GM21825 (cell line): Measurements from ENCODE around the gene SERPINB8.

Experiments used
- ATAC-seq: cut with Tn5 transposase; IDR thresholded peaks from one replicate; pipeline ENCODE4 v1.9.1; 2021; ENCODE audit warnings: mild to moderate bottlenecking, moderate library complexity; ENCODE audit not compliant: unreplicated experiment

Gene SERPINB8

DNA sequence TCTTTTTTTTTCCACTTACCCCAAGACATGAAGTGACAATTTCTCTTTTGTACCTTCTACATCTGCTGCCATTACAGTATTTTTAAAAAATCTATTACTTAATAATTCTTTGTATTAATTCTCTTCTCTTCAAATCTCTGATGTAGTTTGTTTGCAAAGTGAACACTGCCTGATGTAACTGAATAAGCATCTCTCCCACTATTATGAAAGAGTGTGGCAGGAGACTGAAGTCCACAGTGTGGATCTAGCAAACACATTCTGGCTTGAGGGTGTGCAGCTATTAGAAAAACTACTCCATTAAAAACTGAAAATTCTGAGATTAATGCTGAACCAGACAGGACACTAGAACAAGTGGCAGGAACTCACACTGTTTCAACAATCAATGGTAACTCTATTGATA is 5.0 kb upstream of the SERPINB8 start:
- ATAC-seq = no peak

DNA sequence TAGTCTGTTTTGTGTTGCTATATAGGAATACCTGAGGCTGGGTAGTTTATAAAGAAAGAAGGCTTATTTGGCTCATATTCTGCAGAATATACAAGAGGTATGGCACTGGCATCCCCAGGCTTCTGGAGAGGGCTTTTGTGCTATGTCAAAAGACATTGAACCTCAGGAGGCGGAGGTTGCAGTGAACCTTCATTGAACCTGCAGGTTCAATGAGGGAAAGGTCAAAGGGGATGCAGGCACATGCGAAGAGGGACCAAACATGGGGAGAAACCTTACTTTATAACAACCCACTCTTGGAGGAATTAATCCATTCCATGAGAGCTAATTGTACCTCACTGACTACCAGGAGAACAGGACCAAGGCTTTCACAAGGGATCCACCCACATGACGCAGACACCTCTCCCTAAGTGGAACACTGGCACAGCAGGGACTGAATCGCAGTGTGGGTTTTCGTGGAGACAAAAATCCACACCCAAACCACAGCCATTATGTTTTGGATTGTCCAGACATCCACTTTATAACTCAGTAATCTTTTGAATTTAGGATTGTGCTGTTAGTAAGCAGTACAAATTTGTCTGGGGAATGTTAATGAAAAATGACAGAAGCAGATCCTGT is 4.1 kb upstream of the SERPINB8 start:
- ATAC-seq = no peak

DNA sequence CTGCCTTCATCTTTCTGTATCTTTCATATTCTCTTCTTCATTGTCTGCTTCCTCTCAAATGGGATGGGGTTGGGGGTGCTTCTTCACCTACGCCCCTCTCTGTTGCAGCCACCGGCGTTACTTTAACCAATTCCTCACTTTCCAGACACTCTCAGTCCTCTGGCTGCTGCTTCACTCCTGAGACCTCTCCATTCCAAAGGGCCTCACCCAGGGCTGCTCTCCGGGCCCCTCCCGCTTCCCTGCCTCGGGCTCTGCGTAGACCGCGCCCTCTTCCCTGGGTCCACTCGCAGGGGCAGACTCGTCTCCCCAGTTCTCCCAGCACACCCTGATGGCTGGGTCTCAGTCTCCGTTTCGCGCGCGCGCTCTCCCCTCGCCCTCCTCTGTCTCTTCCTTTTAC is 926 bp downstream of the SERPINB8 start:
- peak; percentile 2 for ATAC-seq

DNA sequence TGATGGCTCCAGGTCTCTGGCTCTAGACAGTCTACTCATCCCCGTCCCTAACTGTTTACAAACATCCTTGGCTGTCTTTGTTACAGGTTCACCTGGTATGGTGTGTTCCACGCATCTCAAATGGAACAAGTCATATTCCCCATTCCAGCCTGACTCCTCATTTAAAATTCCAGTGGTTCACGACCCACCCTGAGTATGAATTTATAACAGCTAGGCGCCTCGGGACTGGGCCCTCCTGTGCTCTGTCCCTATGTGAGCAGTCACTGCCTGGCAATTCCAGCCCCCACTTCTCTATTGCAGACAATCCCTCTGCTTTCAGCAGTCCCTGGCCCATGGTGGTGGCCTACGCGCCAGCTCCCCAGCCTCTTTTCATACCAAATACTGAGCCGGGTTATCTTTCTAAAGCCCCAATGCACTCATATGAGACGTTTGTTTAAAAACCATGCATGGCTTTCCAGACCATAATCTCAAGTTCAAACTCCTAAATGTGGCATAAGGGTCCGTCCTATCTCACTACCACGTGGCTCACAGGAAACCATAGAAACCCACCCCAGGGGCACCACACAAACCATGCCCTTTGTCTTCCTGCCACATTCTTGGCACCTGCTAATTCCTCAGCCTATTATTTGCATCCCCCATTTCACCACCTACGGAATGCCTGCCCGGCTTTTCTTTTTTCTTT is 1.6 kb downstream of the SERPINB8 start:
- ATAC-seq = no peak

DNA sequence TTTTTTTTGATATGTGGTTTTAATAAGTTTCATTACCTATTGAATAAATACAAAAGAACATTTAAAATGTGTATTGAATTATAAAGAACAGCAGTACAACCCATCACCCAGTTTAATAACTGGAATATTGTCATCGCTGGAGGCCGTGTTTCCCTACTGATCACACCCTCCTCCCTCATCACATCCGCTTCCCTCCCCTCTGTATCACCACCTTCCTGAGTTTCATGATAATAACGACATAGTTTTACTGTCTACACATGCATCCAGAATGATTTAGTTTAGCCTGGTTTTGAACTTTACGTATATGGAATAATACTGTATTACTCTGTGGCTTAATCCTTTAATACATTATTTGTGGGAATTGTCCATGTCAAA is 2.1 kb downstream of the SERPINB8 start:
- ATAC-seq = no peak

DNA sequence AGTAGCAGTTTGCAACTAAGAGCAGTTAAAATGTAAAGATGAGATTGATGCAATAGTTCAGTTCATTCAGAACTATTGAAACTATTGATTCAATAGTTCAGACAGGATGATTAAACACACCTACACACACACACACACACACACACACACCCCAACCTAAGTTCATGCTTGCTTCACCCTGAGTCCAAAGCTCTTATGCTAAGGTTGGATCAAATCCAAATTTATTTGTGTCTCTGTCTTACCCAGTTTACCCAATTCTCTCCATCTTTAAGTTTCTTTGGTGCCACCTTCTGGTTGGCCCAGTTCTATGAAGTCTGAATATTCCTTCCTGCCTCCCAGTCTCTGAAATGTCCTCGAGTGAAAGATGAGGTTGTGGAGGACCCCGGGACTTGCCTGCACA is 5.1 kb downstream of the SERPINB8 start:
- peak; percentile 18 for ATAC-seq

DNA sequence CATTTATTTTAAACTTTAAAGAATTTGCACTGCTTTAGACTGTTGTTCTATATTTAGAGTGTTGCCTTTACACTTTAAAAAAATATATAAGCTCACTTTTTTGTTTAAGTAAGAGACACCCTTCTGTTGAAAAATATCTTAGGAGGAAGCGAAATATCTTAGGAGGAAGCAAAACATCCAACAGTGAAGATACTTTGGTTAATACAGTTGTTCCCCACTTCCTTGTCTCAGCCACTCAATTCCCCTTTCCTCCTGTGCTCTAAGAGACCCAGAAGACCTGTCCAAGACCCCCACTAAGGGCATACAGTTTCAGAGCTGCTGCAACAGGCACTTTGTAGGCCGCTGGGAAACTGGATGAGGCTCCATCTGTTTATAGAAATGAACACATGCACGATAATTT is 5.7 kb downstream of the SERPINB8 start:
- ATAC-seq = peak; percentile 34

DNA sequence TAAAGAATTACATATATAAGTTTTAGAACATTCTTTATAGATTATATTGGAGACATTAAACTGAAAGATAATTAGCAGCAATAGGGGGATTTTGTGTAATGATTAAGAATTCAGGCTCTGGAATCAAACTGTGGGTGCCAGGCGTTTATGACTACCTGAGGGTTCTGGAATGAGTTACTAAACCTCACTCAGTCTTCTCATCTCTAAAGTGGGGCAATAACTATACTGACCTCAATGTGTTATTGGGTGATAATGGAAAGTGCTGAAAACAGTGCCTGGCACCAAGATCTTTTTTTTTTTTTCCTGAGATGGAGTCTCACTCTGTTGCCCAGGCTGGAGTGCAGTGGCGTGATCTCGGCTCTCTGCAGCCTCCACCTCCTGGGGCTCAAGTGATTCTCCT is 7.2 kb downstream of the SERPINB8 start:
- ATAC-seq = no peak

DNA sequence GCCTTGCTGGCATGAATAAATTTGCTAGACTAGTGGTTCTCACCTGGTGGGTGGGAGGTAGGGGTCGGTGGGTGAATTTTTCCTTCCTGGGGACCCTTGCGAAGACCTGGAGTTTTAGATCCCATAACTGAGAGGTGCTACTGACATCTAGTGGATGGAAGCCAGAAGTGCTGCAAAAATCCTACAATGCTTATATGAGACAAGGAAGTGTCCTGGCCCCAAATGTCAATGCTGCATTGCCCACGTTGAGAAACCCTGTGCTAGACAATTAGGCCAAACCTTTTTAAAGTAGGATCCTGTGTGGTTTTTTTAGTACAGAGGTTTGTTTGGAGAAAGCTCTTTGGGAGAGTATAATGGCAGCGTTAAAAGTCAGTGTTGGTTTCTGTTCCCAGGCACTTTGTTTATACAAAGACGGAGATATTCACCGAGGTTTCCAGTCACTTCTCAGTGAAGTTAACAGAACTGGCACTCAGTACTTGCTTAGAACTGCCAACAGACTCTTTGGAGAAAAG is 9.6 kb downstream of the SERPINB8 start:
- ATAC-seq = peak; percentile 68

DNA sequence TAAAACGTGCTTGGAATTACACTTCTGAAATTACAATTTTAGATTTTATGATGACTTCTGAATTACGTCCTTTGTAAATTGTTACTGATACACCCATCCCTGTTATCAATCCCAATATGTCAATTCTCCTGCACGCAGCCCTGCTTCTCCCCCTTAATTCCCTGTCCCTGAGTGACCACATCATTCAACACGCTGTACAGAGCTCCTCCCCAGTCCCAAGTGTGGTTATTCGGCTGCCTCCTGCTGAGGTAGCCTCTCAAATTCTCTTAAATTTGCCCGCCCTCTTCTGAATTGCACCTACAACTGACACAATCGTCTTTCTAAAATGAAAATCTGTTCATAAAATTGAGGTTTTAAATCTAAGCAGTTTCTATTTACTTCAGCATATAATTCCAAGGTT is 10.1 kb downstream of the SERPINB8 start:
- ATAC-seq = no peak

DNA sequence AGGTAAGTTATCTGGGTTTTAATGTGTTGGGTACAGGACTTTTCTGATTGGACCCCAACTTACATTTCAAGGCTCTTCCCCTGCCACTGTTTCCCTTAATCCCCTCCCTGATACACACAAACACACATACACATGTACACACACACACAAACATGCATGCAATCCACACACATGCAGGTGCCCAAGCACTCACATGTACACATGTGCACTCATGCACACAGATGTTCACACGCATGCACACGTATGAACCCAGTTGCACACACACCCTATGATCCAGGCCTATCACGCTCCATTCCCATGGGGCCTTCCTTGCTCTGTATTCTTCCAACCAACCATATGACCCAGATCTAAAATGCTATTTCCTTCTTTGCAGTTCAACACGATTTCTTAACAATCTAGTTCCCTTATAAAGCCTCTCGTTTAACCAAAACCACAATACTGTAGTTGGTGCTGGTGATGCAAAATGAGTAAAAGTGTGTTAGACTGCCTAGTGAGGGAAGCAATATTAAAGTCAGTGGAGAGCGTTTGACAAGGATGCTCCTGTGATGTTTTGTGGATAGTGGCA is 11.1 kb downstream of the SERPINB8 start:
- no peak for ATAC-seq

DNA sequence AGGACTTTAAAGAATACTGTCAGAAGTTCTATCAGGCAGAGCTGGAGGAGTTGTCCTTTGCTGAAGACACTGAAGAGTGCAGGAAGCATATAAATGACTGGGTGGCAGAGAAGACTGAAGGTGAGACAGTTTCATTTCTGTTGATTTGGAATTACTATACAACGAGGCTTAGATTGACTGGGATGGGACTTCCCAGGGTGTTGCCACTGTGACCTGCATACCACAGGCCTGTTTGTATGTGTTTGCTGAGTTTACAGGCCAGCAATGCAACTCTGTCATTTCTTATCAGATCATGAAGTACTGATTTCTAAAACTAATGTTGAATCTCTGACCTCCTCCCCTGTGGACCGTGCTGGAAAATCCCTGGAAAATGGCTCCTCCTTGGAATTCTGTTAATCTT is 11.8 kb downstream of the SERPINB8 start:
- no peak for ATAC-seq

DNA sequence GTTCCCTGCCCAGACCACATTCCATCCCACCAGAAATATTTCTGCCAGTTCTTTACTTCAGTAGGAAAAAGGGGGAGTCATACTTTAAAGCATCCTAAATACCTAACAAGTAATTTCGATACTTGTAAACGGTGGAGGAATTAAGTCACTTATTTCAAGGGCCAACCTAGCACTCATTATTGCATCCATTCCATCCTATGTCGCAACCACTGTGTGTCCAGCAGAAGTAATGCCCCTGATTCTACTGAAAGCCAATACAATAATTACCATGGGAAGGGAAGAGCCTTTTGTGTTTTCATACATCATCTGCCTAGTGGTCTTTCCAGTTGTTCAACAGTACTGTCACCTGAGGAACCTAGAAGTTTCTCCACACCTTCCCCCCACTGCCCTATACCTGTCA is 12.5 kb downstream of the SERPINB8 start:
- no peak for ATAC-seq

DNA sequence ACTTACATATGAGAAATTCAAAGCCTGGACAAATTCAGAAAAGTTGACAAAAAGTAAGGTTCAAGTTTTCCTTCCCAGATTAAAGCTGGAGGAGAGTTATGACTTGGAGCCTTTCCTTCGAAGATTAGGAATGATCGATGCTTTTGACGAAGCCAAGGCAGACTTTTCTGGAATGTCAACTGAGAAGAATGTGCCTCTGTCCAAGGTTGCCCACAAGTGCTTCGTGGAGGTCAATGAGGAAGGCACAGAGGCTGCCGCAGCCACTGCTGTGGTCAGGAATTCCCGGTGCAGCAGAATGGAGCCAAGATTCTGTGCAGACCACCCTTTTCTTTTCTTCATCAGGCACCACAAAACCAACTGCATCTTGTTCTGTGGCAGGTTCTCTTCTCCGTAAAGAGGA is 17.0 kb downstream of the SERPINB8 start:
- no peak for ATAC-seq

DNA sequence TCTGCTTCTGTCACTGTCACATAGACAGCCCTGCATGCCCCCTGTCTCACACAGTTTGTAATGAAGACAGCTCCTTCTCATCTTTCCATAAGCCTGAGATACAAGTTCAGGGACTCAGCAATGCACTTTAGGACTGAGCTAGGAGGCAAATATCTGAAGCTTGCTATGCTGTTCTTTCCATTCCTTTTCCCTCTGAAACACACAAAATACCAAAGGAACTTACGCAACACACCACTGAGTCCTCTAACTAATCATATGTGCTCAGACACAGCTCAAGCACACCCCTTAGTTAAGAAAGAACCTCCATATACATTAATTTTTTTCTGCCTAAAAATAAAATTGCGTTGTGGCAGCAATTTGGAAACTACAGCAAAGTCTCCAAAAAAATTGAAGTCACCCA is 17.9 kb downstream of the SERPINB8 start:
- ATAC-seq = no peak

DNA sequence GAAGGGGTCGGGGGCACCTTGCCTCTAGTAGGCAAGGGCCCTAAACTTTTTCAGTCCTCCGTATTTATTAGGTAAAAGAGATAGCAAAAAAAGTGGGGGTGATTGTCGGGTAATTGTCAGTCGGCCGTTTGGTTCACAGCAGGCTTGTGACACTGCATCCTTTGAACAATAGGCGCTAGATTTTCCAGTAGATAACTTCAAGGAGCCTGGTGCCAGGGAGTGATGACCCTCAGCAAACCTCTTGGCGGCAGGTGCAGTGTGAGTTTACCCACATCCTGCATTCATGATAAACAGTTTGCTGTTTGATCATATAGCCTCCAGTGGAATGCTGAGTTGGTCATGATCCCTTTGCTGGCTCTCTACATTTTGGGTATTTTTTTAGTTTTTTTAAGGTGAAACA is 22.9 kb downstream of the SERPINB8 start:
- ATAC-seq = no peak

DNA sequence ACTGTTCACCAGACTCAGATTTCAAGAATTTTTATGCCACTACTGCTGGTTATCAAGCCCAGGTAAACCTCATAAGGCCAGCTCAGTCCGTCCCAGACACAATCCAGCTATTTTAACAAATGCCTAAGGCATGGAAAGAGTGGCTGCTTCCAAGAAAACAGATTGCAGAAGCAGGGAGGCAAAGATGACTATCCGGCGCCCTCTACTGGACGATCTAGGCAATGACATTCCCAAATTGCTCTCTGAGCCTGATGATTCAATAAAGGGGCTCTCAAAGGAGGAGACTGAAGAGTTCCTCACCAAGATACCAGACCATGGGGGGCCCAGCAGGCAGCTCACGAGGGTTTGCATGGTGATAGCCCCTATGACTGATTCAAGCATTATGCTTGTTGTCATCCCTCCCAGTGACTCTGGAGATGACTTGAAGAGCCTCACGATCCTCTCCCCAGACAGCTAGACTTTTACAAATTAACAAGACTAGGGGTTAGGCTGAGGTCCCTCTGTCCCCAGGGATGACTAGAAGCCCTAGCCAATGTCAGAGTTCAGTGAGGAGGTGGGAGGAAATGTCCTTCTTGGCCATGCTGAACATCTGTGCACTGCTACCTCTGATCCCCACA is 25.0 kb downstream of the SERPINB8 start:
- ATAC-seq = no peak

DNA sequence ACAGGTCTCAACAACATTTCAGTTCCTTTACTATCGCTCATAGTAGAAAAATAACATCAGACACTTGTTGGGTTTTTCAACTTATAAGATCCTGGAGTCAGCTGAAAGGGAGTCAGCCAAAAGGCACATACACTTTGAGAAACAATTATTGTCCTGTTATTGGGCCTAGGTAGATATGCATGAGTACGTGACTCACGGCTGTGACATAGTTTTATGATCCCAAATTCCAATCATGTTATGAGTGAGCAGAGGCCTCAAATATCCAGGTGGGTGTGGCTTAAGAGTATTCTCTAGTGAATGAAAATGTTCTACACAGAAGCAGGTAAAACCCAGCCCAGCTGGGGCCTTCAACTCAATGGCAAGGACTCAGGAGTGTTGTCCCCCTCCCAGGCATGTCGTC is 27.2 kb downstream of the SERPINB8 start:
- ATAC-seq = no peak

DNA sequence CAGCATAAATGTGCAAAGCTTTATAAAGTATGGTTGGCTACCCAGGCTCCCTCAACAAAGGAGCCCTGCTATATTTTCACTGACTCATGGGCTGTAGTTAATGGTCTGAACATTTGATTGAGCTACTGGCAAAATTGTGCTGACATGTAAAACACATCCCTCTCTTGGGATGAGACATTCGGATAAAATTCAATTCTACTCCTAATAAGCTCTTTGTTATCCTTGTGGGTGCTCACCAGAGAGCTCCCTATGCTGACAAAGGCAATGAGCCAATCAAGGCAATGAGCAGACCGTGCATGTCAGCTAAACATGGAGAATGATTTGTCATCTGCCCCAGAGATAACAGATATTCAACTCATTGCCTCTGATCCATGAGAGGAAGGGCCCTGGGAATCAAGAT is 27.7 kb downstream of the SERPINB8 start:
- ATAC-seq = no peak

DNA sequence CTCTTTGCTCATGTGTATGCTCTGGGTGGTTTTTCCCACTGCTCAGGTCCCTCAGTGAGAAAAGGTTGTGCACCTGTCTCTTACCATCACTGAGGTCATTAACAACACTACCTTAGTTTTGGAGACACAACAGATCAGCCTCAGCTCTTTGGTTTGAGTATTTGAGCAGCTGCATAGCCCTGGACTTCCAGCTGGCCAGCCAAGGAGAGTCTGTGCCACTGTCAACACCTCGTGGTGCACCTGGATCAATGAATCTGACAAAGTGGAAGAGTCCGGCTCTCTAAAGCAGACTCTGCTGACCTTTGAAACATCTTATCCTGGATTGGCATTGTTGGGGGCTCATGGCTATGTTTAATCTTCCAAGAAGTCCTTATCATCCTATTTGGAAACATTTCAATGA is 30.0 kb downstream of the SERPINB8 start:
- ATAC-seq = no peak

DNA sequence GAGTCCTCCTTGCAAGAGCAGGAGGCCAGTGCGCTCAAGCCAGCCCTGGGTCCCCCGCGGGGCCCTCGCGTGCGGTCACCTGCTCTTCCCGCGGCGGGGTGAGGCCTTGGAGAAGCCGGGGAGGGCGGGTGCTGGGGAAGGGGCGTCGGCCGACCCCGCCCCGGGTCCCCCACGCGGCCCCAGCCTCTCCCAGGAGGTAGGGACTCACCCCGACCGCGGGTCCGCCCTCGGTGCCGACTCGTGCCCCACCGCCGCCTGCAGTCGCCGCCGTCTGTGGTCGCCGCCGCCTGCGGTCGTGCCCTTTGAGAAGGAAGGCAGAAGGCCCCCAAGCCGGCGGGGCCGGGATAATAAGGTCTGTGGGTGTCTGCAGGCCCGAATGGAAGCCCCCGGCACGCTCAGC is 32.7 kb downstream of the SERPINB8 start:
- no peak for ATAC-seq

DNA sequence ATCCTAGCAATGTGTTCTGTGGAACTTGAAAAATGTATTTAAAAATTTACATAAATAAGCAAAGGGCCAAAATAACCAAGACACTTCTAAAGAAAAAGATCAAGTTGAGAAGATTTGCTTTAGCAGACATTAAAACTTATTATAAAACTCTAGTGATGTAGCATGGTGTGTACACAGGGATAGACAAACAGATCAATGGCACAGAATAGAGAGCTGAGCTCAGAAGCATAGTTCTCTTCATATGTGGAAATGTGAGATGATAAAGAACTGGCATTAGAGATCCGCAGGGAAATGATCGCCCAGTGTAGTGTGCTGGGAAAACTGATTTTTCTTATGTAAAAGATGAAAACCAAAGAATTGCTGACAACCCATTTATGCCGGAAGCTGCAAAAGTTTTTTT is 39.4 kb downstream of the SERPINB8 start:
- ATAC-seq = no peak
